ENCODE measurements around the gene CLASP1.

CLASP1 gene

DNA sequence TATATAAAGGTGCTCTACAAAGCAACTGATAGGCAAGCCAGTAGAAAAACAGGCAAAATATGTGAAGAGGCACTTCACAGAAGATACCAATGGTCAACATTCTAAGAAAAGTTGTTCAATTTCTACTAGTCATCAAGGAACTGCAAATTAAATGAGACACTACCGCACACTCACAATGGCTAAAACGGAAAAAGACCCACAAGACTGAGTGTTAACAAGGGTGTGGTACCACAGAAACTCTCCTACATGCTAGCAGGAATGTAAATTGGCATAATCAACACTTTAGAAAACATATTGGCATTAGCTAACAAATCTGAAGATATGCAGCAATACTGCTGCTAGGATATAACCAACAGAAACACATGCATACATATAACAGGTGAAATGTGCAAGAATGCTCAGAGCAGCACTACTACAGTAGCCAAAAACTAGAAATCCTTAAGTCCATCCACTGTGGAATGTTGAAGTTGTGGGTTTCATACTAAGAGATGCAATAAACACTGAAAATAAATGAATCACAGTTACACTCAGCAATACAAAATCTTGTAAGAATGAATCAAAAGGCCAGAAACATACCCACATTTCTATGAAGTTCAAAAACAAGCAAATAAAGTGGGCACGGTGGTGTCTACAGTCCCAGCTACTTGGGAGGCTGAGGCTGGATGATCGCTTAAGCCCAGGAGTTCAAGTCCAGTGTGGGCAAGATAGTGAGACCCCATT is 109.4 kb downstream of the CLASP1 start:
- intact Hi-C loops (cut with DNase I; ENCODE audit: low total_unique reads), result no loop called here
- H3K9me3 ChIP-seq, result no peaks in the 10 kb centered on the region
- TF ChIP-seq CTCF (IDR thresholded peaks at IDR 0.05), result no peak
- no peaks in the 10 kb centered on the region for H3K36me3 ChIP-seq
- no peak for DNase-seq
- H3K4me3 ChIP-seq, result no peak overlapping the region
- no peak overlapping the region for H3K27ac ChIP-seq
- peaks cover 0 to 78% (median 24%) of the 10 kb centered on the region in 4 donors for H3K4me1 ChIP-seq
- no peaks in the 10 kb centered on the region for H3K27me3 ChIP-seq

DNA sequence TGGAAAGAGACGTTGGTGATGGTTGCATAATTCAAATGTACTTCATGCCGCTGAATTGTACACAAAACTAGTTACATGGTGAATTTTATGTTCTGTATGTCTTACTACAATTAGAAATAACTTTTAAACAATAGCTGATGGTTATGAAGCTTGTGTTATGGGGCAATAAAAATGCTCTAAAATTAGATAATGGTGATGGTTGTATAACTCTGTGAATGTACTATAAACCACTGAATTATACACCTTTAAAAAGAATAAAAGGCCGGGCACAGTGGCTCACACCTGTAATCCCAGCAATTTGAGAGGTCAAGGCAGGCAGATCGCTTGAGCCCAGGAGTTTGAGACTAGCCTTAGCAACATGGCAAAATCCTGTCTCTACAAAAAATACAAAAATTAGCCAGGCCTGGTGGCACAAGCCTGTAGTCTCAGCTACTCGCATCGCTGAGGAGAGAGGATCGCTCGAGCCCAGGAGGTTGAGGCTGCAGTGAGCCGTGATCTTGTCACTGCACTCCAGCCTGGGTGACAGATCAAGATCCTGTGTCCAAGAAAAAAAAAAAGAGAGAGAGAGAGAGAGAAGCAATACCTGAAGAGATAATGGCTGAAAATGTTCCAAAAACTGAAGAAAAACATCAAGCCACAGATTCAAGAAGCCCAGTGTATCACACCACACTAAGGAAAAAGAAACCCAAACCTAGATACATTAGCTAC is 112.3 kb downstream of the CLASP1 start:
- H3K9me3 ChIP-seq, result no peaks in the 10 kb centered on the region
- no peaks in the 10 kb centered on the region for H3K27me3 ChIP-seq
- H3K27ac ChIP-seq, result no peak overlapping the region
- H3K36me3 ChIP-seq, result no peaks in the 10 kb centered on the region
- intact Hi-C loops (cut with DNase I; ENCODE audit: low total_unique reads), result no loop called here
- no peak for TF ChIP-seq CTCF (IDR thresholded peaks at IDR 0.05)
- no peak overlapping the region for H3K4me3 ChIP-seq
- peaks cover 0 to 72% (median 15%) of the 10 kb centered on the region in 4 donors for H3K4me1 ChIP-seq
- DNase-seq, result no peak

DNA sequence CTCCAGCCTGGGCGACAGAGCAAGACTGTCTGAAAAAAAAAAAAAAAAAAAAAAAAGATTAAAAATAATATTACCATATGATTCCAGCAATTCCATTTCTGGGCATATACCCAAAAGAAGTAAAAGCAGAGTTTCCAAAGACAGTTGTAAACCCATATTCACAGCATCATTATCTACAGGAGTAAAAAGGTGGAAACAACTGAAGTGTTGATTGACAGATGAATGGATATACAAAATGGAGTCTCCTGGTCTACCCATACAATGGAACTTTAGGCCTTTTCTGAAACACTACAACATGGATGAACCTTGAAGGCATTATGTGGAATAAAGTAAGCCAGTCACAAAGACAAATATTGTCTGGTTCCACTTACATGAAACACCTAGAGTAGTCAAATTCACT is 112.9 kb downstream of the CLASP1 start:
- Histone ChIP-seq H3K4me1 (peaks cover 0 to 72% (median 18%) of the 10 kb centered on the region in 4 donors), H3K4me3 (no peak overlapping the region), H3K27me3 (no peaks in the 10 kb centered on the region), H3K27ac (no peak overlapping the region), H3K36me3 (no peaks in the 10 kb centered on the region), H3K9me3 (no peaks in the 10 kb centered on the region)
- no peak for DNase-seq
- no peak for TF ChIP-seq CTCF (IDR thresholded peaks at IDR 0.05)
- intact Hi-C loops (cut with DNase I; ENCODE audit: low total_unique reads), result no loop called here

- no peaks in the 10 kb centered on the region for H3K9me3 ChIP-seq
- no peak for TF ChIP-seq CTCF (IDR thresholded peaks at IDR 0.05)
- peaks cover 0 to 67% (median 23%) of the 10 kb centered on the region in 4 donors for H3K4me1 ChIP-seq
- no peak overlapping the region for H3K27ac ChIP-seq
- no peak overlapping the region for H3K4me3 ChIP-seq
- H3K36me3 ChIP-seq, result no peaks in the 10 kb centered on the region
- intact Hi-C loops (cut with DNase I; ENCODE audit: low total_unique reads), result loop anchor here (5.0 kb wide), 2 partner anchors 183 to 203 kb away; partner anchors contain the start of gene NIFK
- no peak for DNase-seq
- no peaks in the 10 kb centered on the region for H3K27me3 ChIP-seq
These were observed 115.3 kb downstream of the CLASP1 start for GRCh38 chr2:121534007-121534406.

GRCh38 chr2:121532894-121533293 is 116.4 kb downstream of the CLASP1 start:
- H3K4me3 ChIP-seq, result no peak overlapping the region
- H3K9me3 ChIP-seq, result no peaks in the 10 kb centered on the region
- H3K27me3 ChIP-seq, result no peaks in the 10 kb centered on the region
- DNase-seq, result no peak
- intact Hi-C loops (cut with DNase I; ENCODE audit: low total_unique reads), result loop anchor here (5.0 kb wide), 2 partner anchors 184 to 204 kb away; partner anchors contain the start of gene NIFK
- H3K4me1 ChIP-seq, result peaks cover 0 to 64% (median 25%) of the 10 kb centered on the region in 4 donors
- no peaks in the 10 kb centered on the region for H3K36me3 ChIP-seq
- TF ChIP-seq CTCF (IDR thresholded peaks at IDR 0.05), result no peak
- H3K27ac ChIP-seq, result no peak overlapping the region
